Measurements from ENCODE around the gene TNFRSF4.

TNFRSF4 gene

DNA sequence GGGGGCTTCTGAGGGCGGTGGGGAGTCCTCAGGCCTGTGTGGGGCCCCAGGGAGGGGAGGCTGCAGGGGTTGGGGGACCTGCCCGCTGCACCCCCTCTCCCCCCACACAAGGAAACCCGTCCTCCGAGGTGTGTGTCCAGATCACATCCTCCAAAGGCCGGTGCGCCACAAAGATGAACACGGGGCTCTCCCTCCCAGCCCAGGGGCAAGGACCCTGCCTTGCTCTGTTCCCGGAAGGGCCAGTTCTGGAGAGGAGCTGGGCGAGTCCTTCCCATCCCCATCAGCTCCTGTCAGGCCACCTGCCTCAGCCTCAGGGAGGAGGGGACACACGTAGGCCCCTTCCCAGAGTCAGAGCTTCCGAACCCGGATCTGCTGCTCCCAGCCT lies 42.8 kb downstream of the TNFRSF4 start:
- H3K4me3 ChIP-seq (ENCODE audit: low read depth, low read length) = no peak overlapping the region

DNA sequence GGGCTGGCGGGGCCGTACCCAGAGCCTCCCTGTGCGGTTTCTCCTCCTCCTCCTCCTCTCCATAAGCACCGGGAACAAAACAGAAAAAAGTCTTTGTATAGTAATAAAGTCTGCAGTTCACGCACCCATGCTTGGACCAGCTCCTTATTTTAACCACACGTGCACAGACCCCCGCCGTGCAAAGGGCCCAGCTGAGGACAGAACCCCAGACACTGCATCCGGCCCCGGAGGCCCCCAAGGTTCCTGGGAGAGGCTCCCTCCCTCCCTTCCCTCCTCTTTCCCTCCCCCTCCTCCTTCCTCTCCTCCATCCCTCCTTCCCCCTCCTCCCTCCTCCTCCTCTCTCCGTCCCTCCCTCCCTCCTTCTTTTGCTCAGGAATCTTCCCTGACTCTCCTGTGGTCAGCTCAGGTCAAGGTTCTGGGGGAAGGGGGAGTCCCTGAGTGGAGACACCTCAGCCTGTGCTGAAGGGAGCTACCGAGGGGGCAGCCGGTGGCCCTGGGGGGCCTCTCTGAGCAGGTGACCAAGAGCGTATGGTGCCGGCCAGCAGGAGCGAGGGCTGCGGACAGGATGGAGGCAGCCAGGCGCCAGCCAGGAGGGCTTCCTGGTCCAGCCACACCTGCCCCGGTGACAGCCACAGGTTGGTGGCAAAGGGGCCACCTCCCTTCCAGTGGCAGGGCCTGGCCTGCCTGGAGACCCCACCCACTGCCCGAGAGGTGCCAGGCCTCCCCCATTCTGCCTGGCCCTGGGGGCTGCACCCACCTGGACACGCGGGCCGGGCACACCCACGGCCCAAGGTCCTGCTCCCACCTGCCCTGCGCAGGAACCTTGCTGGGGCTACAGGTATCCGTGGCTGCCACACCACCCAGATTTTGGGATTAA lies 43.5 kb downstream of the TNFRSF4 start:
- H3K4me3 ChIP-seq (ENCODE audit: low read depth, low read length) = no peak overlapping the region

DNA sequence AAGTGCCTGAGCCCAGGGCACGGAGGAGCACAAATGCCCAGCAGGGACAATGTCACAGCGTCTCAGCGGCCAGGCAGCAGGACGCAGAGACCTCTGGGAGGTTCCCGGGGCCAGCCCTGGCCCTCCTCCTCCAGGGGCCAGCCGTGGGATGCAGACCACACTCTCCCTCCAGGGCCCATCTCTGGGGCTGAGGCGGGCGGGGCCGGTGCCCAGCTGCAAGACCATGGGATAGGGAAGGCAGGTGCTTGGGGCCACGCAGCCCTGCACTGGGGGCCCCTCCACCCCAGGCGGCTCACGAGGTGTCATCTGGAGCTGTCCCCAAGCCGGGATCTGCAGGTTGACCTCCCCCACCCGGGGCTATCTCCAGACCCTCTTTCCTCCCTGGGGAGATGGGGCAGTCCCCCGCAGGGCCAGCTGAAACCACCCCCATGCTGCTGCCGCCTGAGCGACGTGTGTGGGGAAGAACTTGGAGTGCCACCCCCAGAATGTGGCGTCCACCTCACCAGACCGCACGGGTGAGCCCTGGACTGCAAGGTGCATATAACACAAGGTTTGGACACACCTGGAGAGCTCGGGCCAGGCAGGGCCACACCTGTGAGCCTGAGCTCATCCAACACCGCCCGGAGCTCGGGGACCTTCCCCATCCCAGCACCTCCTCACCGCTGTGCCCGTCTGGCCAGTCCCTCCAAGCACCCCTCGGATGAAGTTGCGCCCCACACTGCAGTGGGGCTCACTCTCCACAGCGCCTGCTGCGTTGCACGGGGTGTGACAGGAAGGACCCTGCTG lies 44.3 kb downstream of the TNFRSF4 start:
- no peak overlapping the region for H3K4me3 ChIP-seq (ENCODE audit: low read depth, low read length)

DNA sequence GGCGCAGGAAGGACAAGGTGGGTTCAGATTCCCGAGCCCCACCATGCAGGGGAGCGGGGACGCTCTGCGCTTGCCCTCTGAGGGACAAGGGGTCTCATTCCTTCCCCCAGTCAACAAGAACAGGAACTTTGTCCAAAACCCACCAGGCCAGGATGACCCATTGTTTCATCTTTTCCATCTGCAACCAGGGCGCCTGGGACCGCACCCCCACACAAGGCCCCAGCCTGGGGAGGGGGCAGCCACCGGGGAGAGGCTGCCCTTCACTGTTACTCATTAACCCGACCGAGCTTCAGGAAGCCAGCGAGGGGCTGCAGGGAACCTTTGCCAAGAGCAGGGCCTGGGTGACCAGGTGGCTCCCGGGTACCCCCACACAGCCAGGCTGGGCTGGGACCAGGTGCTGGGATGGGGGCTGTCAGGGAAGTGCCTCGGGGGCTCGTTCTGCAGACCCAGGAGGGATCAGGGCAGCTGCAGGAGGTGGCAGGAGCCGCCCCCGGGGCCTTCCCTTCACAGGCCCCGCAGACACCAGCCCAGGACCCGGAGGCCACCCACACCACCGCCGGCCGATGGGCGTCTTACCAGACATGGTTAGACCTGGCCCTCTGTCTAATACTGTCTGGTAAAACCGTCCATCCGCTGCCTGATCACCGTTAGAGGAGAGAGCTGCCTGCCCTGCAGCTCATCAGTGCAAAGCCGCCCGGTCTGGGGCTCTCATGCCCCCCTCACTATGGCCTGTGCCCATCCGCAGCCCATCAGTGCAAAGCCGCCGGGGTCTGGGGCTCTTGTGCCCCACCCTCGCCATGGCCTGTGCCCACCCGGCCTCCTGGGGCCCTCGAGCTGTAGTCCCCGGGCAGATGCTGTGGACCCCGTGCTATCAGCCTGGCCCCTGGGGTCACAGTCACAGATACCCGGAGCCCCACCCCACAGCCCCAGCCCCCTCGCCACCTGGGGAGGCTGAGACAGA lies 45.2 kb downstream of the TNFRSF4 start:
- no peak overlapping the region for H3K4me3 ChIP-seq (ENCODE audit: low read depth, low read length)

DNA sequence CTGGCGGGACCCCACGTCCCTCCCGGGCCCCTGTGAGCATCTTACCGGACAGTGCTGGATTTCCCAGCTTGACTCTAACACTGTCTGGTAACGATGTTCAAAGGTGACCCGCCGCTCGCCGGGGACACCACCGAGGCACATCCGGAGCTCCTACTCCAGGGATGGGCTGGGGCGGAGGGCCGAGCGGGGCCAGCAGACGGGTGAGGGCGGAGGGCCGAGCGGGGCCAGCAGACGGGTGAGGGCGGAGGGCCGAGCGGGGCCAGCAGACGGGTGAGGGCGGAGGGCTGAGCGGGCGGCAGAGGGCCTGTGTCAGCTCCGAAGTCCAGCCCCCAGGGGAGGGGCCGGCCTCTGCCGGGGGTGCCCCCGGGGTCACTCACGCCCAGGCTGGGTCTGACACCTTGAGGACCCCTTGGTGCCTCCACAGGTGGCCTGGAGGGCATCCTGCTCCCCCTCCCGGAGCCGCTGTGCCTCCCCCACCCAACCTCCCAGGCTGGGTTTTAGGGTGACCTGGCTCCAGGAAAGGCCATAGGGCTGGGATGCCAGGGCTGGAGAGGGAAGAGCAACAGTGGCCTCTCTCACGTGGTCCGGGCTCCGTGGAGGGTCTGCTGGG lies 46.0 kb downstream of the TNFRSF4 start:
- no peak overlapping the region for H3K4me3 ChIP-seq (ENCODE audit: low read depth, low read length)

DNA sequence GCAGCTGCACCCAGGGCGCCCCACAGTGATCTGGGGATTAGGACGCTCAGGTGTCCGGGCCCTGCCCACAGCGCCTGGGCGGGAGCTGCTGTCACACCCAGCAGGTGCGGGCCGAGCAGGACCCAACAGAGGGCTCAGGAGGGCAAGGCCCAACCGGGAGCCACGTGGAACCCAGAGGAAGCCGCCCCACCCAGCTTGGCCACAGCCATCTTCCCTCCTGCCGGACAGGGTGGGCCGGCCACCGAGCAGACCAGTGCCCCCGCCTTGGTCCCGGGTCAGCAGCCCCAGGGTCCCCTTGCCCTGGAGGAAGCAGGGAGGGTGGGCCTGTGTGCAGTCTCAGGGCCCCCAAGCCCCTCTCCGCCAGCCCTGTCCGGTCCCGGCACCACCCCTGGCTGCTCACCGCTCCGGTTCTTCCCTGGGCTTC lies 46.5 kb downstream of the TNFRSF4 start:
- no peak overlapping the region for H3K4me3 ChIP-seq (ENCODE audit: low read depth, low read length)

DNA sequence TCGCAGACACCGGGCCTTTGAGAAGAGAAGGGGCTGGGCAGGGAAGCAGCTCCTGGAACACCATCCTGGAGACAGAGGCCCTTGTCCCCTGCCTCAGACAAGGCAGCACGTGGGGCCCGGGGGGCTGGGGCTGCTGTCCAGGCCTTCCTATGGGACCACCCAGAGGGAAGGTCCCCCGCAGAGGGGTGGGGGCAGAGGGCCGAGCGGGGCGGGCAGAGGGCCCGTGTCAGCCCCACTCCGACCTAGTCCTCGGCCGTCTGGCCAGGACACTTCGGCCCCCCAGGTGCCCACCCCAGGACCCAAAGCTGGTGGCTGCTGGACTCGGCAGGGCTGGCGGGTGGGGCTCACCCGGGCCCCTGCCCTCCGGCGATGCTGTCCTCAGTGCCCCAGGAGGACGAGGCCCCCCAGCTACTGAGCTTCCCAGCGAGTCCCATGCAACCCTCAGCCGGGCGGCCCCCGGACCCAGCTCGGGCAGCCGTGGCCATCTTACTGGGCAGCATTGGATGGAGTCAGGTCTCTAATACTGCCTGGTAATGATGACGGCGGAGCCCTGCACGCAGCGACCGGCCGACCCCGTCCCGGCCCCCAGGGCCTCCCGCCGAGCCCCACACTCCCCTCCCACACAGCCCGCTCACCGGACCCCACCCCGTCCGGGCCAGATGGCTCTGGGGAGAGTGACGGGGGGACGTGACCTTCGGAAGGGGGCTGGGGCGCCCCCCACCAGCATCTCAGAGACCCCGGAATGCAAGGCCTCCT lies 47.1 kb downstream of the TNFRSF4 start:
- no peak overlapping the region for H3K4me3 ChIP-seq (ENCODE audit: low read depth, low read length)

DNA sequence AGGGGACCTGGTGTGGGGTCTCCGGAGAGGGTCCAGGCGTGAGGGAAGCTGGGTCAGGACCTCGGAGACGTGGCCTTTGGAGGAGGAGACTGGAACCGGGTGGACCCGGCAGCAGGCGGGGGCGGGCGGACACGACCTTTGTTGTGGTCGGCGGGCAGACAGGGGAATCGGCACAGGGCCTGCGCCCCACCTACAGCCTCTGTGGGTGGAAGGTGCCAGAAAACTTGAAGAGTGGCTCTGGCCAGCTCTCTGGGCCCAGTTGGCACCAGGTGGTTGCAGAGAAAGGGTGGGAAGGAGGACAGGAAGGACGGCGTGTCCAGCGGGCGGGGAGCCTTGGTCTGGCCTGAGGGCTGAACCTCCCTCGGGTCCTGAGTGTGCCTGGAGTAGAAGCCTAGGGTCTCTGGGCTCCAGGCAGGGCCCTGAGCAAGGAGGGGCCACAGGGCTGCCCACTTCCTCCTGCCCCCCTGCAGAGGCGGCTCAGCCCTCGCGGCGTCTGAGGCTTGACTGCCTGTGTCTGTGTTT lies 48.0 kb downstream of the TNFRSF4 start:
- H3K4me3 ChIP-seq (ENCODE audit: low read depth, low read length) = no peak overlapping the region

DNA sequence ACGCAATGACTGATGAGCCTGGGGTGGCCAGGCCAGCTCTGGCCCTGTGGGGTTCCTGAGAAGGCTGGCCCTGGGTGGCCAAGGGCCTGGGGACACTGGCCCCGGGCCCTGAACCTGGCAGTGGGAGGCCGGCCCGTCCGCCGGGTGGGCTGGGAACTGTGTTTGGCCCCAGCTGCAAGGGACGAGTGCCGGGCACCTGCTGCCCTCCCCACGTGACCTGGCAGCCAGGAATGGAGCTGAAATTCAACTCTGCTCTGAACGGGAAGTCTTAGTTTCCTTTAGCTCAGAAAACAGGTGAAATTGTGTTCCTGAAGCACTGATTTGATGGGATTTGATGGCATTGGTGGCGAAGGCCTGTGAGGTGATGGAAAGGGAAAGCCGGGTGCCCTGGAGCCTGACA lies 48.5 kb downstream of the TNFRSF4 start:
- no peak overlapping the region for H3K4me3 ChIP-seq (ENCODE audit: low read depth, low read length)

DNA sequence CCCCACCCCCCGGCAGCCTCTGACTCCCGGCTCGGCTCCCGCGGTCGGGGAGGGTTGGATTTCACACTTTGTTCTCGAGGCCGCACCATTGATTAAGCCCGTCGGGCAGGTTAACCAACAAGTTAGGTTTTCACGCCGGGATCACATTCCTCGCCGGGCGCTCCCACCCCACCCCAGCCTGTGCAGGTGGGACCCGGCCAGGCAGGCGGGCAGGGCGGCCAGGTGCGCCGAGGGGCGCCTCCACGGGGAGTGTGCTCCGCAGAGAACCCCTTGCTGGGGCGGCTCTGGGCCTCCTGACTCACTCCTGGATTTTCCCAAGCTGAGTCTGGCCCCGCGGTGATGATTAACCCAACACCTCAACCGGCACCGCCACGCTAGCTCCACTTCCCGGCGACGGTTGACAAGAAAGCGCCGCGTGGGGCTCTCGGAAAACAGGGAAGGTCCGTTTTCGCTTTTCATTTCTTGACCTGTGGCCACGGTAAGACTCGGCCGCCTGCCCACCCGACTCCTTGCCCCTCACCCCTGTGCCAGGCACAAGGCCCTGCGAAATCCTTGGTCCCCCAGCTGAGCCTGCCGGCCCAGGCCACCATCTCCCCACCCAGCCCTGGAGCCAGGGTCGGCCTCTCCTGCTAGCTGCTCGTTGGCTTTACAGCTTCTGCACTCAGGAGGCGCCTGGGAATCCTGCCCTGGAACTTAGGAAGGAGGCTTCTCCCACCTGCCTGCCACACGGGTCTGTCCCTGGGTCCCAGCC lies 49.1 kb downstream of the TNFRSF4 start:
- H3K4me3 ChIP-seq (ENCODE audit: low read depth, low read length) = no peak overlapping the region

DNA sequence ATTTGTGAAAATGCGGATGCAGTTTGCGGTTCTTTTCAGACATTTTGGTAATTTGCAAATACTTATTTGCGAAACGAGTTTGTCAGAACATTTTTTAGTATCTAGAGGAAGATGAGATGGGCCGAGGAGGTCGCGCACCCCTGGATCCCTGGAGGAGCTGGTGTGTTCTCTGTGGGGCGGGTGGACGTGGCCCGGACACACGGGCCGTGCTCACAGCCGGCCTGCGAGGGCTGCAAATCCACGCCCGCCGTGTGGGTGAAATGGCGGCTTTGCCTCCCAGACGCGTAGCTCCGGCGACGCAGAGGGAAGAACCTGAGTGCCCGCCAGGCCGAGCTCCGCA lies 49.6 kb downstream of the TNFRSF4 start:
- no peak overlapping the region for H3K4me3 ChIP-seq (ENCODE audit: low read depth, low read length)

DNA sequence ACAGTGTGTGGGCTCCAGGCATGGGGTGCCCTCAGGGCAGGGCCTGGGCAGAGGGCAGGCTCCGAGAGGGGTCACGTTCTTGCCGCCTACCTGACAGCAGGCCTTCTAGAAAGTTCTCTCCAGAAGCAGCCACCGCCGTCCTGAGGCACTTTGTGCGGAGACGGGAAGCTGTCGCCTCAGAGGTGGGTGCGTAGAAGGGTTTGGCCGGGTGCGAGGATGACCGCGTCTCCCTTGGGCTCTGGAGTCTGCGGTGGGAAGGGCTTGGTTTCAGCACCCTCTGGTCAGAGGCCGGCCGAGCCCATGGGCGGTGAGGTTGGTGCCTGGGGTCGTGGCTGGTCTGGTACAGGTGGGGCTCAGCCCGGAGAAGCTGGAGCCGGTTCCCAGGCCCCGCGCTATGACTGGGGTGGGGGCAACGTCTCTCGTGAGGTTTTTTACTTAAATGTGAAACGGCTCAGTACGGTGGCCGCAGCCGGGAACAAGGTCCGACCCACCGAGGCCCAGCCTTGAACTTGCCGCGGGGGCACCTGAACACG lies 50.3 kb downstream of the TNFRSF4 start:
- no peak overlapping the region for H3K4me3 ChIP-seq (ENCODE audit: low read depth, low read length)

DNA sequence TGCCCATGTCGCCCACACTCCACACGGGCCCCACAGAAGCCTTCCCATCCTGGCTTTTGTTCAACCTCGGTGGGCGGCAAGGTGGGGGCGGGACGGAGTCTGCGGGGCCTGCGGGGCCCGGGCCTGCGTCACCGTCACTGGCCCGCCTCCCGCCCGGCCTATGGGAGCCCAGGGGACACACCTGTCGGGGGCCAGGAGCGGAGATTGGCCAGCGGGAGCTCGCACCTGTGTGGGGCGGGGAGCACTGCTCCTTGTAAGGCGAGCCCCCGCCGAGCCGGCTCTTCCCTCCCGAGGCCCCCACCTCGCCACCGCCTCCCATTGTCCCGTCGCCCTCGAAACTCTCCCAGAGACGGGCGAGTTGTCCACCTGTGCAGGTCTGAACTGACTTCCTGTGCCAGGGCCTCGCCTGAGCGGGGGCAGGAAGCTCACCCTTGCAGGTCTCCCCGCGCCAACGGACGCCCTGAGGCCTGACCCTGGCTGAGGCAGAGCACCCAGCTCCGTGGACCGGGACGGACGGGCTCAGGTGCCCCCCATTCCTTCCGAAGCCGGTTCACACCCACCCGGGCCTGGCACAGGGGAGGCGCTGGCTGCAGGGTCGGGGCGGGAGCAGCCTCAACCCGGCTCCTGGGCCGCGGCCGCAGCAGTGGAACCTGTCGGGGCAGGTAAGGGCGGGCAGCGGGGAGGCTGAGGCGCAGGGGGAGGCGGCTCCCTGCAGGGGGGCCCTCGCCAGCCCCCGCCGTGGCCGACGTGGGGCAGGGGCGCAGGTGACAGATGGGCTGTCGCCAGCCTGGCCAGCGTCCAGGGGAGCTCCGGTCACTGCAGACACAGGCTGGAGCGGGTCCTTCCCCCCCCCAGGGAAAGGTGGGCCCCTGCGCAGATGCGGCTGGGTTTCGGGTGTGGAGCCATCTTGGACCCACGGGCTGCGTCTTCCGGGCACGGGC lies 51.1 kb downstream of the TNFRSF4 start:
- H3K4me3 ChIP-seq (ENCODE audit: low read depth, low read length) = no peak overlapping the region

DNA sequence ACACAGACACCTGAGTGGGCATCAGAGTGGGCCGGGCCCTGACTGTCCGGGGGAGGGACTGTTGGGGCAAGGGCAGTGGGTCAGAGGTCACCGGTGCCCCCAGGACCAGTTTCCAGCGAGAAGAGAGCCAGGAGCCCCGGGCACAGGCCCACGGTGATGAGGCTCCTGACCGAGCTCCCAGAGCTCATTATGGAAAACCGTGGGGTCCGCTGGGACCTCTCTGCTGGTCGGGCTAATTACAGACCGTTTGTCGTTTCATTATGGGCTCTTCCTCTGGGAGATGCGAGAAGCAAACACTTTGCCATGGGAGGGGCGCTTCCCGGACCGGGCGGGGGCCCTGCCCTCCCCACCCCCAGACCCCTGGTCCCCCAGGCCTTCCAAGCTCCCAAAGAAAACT lies 52.3 kb downstream of the TNFRSF4 start:
- H3K4me3 ChIP-seq (ENCODE audit: low read depth, low read length) = no peak overlapping the region
